H1 (cell line): ENCODE results near the gene ARHGEF16. TPM values are rescaled to one million over a fixed set of nuclear protein-coding genes. Genes with fewer than 3 reads are reported as not detected.

Source experiments
- CTCF ChIA-PET: fragments of 300-600 bp; sonication (Branson Sonifier 250); formaldehyde crosslinking; loops from one replicate; lab custom pipeline; 2021; ENCODE audit not compliant: partially characterized antibody; lab: Charles Lee
- POLR2A ChIA-PET: fragments of 300-600 bp; sonication (Branson Sonifier 250); formaldehyde crosslinking; loops from one replicate; lab custom pipeline; 2021; ENCODE audit warnings: inconsistent platforms; ENCODE audit not compliant: partially characterized antibody; lab: Charles Lee
- DNase-seq, 2 experiments: peaks; one replicate each; pipeline versions ENCODE4 v3.0.0 to v3.0.0-alpha.2; 2010 to 2022; ENCODE audit warnings: low spot score in 2 of 2, low read depth in 1 of 2, mixed read lengths in 1 of 2
- FAIRE-seq: peaks from 2 replicates; lab custom pipeline; 2011; peaks lifted over from hg19 to GRCh38; lab: Jason Lieb, UNC
- H2AFZ ChIP-seq: 2 replicates; pipeline ENCODE4 v1.8.1; 2012; ENCODE audit warnings: low read length, inconsistent platforms
- H2AK5ac ChIP-seq: 2 replicates; pipeline ENCODE4 v1.6.1; 2013; ENCODE audit warnings: low read depth, low read length
- H2BK120ac ChIP-seq: replicated peaks from 2 replicates; pipeline ENCODE3; 2013; ENCODE audit warnings: low read depth, low read length, inconsistent platforms
- H2BK12ac ChIP-seq: 2 replicates; pipeline ENCODE4 v1.6.1; 2013; ENCODE audit warnings: low read depth, low read length
- H2BK15ac ChIP-seq: 2 replicates; pipeline ENCODE4 v1.6.1; 2013; ENCODE audit warnings: low read length
- H2BK20ac ChIP-seq: 2 replicates; pipeline ENCODE4 v1.6.1; 2013; ENCODE audit warnings: low read length
- H2BK5ac ChIP-seq: 2 replicates; pipeline ENCODE4 v1.6.1; 2013; ENCODE audit warnings: low read depth, low read length
- H3K14ac ChIP-seq: 2 replicates; pipeline ENCODE4 v1.6.1; 2013; ENCODE audit warnings: inconsistent platforms; ENCODE audit not compliant: insufficient read length
- H3K18ac ChIP-seq: 2 replicates; pipeline ENCODE4 v1.6.1; 2013; ENCODE audit warnings: low read length; ENCODE audit errors: extremely low read depth
- H3K23ac ChIP-seq: 2 replicates; pipeline ENCODE4 v1.6.1; 2013; ENCODE audit warnings: inconsistent platforms; ENCODE audit not compliant: insufficient read length
- H3K23me2 ChIP-seq: 2 replicates; pipeline ENCODE4 v1.6.1; 2013; ENCODE audit warnings: low read depth, low read length
- H3K27ac ChIP-seq: 2 replicates; pipeline ENCODE4 v1.6.1; 2011; ENCODE audit warnings: low read depth, low read length, inconsistent platforms
- H3K27me3 ChIP-seq, 4 experiments: replicated peaks in 1 of 4; 1 replicate in 1 of 4; 2 replicates in 3 of 4; pipeline versions ENCODE4 v1.6.1 to v1.8.1; 2011 to 2013; ENCODE audit warnings: low read length in 3 of 4, mild to moderate bottlenecking in 3 of 4, inconsistent platforms in 2 of 4, mixed read lengths in 2 of 4, moderate library complexity in 1 of 4; ENCODE audit not compliant: control insufficient read depth in 3 of 4, insufficient read depth in 3 of 4; ENCODE audit errors: extremely low read depth in 1 of 4
- H3K36me3 ChIP-seq, 4 experiments: 2 replicates each; pipeline versions ENCODE4 v1.6.1 to v1.8.1; 2011 to 2013; ENCODE audit warnings: mild to moderate bottlenecking in 4 of 4, low read length in 3 of 4, moderate library complexity in 2 of 4, control low read depth in 1 of 4, inconsistent platforms in 1 of 4; ENCODE audit not compliant: insufficient read depth in 4 of 4, control insufficient read depth in 2 of 4
- H3K4ac ChIP-seq: replicated peaks from 2 replicates; pipeline ENCODE3; 2013; ENCODE audit warnings: low read length, low read depth, mixed read lengths, inconsistent platforms; ENCODE audit not compliant: insufficient read length
- H3K4me1 ChIP-seq, 4 experiments: replicated peaks in 1 of 4; 1 replicate in 1 of 4; 2 replicates in 3 of 4; pipeline versions ENCODE4 v1.6.1 to v1.8.1; 2011 to 2013; ENCODE audit warnings: low read length in 3 of 4, inconsistent platforms in 2 of 4, mixed read lengths in 1 of 4; ENCODE audit not compliant: insufficient read depth in 4 of 4, control insufficient read depth in 3 of 4
- H3K4me2 ChIP-seq, 2 experiments: 2 replicates each; pipeline versions ENCODE4 v1.6.1 to v1.8.1; 2011 to 2013; ENCODE audit warnings: low read depth in 2 of 2, low read length in 2 of 2, control low read depth in 1 of 2, inconsistent platforms in 1 of 2, mild to moderate bottlenecking in 1 of 2; ENCODE audit not compliant: insufficient read depth in 1 of 2
- H3K4me3 ChIP-seq, 4 experiments: fragments of 200-600, 300-600 bp in 1 of 4; sonication (generic), shearing (Covaris generic), sonication (Bioruptor Twin) in 1 of 4; 2 replicates each; pipeline versions ENCODE4 v1.5.1 to v1.8.1; 2011 to 2016; ENCODE audit warnings: low read length in 4 of 4, low read depth in 3 of 4, control low read depth in 2 of 4, inconsistent platforms in 2 of 4, mild to moderate bottlenecking in 2 of 4, mixed read lengths in 1 of 4, moderate library complexity in 1 of 4; ENCODE audit not compliant: insufficient read depth in 2 of 4; ENCODE audit errors: extremely low read depth in 1 of 4
- H3K56ac ChIP-seq: replicated peaks from 2 replicates; pipeline ENCODE3; 2013; ENCODE audit warnings: low read depth, mild to moderate bottlenecking, mixed read lengths, low read length, inconsistent platforms; ENCODE audit not compliant: insufficient read length
- H3K79me1 ChIP-seq: 2 replicates; pipeline ENCODE4 v1.6.1; 2013; ENCODE audit warnings: low read depth, low read length, control low read depth
- H3K79me2 ChIP-seq, 2 experiments: 2 replicates each; pipeline versions ENCODE4 v1.6.1 to v1.8.1; 2012 to 2013; ENCODE audit warnings: low read length in 2 of 2, mild to moderate bottlenecking in 2 of 2, inconsistent platforms in 1 of 2; ENCODE audit not compliant: insufficient read depth in 2 of 2, control insufficient read depth in 1 of 2
- H3K9ac ChIP-seq, 4 experiments: replicated peaks in 1 of 4; 1 replicate in 1 of 4; 2 replicates in 3 of 4; pipeline versions ENCODE4 v1.6.1 to v1.8.1; 2011 to 2013; ENCODE audit warnings: low read depth in 3 of 4, low read length in 3 of 4, control low read depth in 2 of 4, mild to moderate bottlenecking in 2 of 4, moderate library complexity in 2 of 4, inconsistent platforms in 1 of 4; ENCODE audit errors: extremely low read depth in 1 of 4
- H3K9me3 ChIP-seq, 2 experiments: 2 replicates each; pipeline versions ENCODE4 v1.6.1 to v1.8.1; 2012 to 2013; ENCODE audit warnings: mild to moderate bottlenecking in 2 of 2, moderate library complexity in 2 of 2, control low read depth in 1 of 2, inconsistent platforms in 1 of 2, low read depth in 1 of 2, low read length in 1 of 2, mixed read lengths in 1 of 2; ENCODE audit not compliant: insufficient read depth in 2 of 2
- H4K20me1 ChIP-seq, 2 experiments: replicated peaks in 1 of 2; 2 replicates each; pipeline versions ENCODE3 to v1.8.1; 2011 to 2013; ENCODE audit warnings: inconsistent platforms in 2 of 2, low read length in 2 of 2, mild to moderate bottlenecking in 1 of 2; ENCODE audit not compliant: insufficient read depth in 2 of 2, control insufficient read depth in 1 of 2
- H4K5ac ChIP-seq: 2 replicates; pipeline ENCODE4 v1.6.1; 2013; ENCODE audit warnings: low read length, low read depth, mixed read lengths, inconsistent platforms; ENCODE audit not compliant: insufficient read length
- H4K8ac ChIP-seq: 2 replicates; pipeline ENCODE4 v1.8.0; 2013; ENCODE audit warnings: mild to moderate bottlenecking, moderate library complexity, low read length, inconsistent platforms; ENCODE audit not compliant: insufficient read depth; ENCODE audit errors: extremely low read depth
- H4K91ac ChIP-seq: replicated peaks from 2 replicates; pipeline ENCODE3; 2013; ENCODE audit warnings: low read length, mixed read lengths, inconsistent platforms; ENCODE audit not compliant: insufficient read length
- POLR2A ChIP-seq, 2 experiments: IDR thresholded peaks; 1 replicate in 1 of 2; 2 replicates in 1 of 2; pipeline ENCODE4 v1.6.1; 2011; ENCODE audit warnings: low read depth in 2 of 2, low read length in 2 of 2, mild to moderate bottlenecking in 2 of 2; ENCODE audit errors: control extremely low read depth in 1 of 2
- SIN3A ChIP-seq, 2 experiments: IDR thresholded peaks in 1 of 2; conservative IDR thresholded peaks in 1 of 2; 2 replicates each; pipeline ENCODE4 v1.6.1; 2011 to 2012; ENCODE audit warnings: low read length in 2 of 2, improper control_type of control experiment in 1 of 2, low read depth in 1 of 2, mild to moderate bottlenecking in 1 of 2
- SP4 ChIP-seq: IDR thresholded peaks from 2 replicates; pipeline ENCODE4 v1.6.1; 2012; ENCODE audit warnings: low read length, inconsistent platforms
- TBP ChIP-seq: IDR thresholded peaks from 2 replicates; pipeline ENCODE4 v1.6.1; 2011; ENCODE audit warnings: low read depth, low read length, improper control_type of control experiment
- WGBS, 2 experiments: shearing (Covaris generic) in 1 of 2; methylation state at CpG; one replicate each; pipeline versions ENCODE4 v1.1.6 to v1.1.7; 2013 to 2015; ENCODE audit warnings: low lambda C conversion rate in 2 of 2, mixed read lengths in 2 of 2, inconsistent platforms in 1 of 2, low coverage in 1 of 2, missing lambda C conversion rate in 1 of 2; ENCODE audit not compliant: insufficient replicate concordance in 2 of 2, insufficient coverage in 1 of 2, insufficient read length in 1 of 2; ENCODE audit errors: extremely low coverage in 1 of 2, missing lambda C conversion rate in 1 of 2; 5-methylcytosine and 5-hydroxymethylcytosine counted together
- polyA plus RNA-seq, 7 experiments: library from polyadenylated mRNA; depleted of rRNA in 3 of 7; stranded (reverse) in 5 of 7; unstranded in 2 of 7; fragments of >200 nt in 5 of 7; fragments of 200-250 nt in 2 of 7; gene quantifications; 1 replicate in 5 of 7; 2 replicates in 1 of 7; 4 replicates in 1 of 7; pipeline versions ENCODE4 v1.2.1 to v1.2.3, GENCODE V29; 2011 to 2013; ENCODE audit warnings: missing spikeins in 2 of 7, mixed read lengths in 2 of 7
- total RNA-seq: library from RNA; stranded (reverse); fragmentation: NEBNext Ultra II Directional; extraction: Animal tissue kit (Norgen Biotek cat#: 25700); gene quantifications from 2 replicates; pipeline ENCODE4 v1.2.1, GENCODE V29; 2021

Gene ARHGEF16
- total and polyA plus RNA-seq, 2 of the 8 experiments (the other 6 are each of a cell fraction or from before 2014, with no cell fraction given), result 18.3 to 20.7 TPM

- H3K23ac ChIP-seq, result no peak overlapping the region
- no peak overlapping the region for H3K27ac ChIP-seq
- no peaks in the 10 kb centered on the region for H3K79me1 ChIP-seq
- no peaks in the 10 kb centered on the region for H3K36me3 ChIP-seq
- no peak overlapping the region for H4K5ac ChIP-seq
- ChIA-PET POLR2A (interaction anchor here (1.3 kb wide), 1 partner anchor 16 kb away, joined by 3 read pairs; no protein-coding TSS in a partner anchor), CTCF (interaction anchor here (0.6 to 5.8 kb wide), 15 partner anchors 9 to 985 kb away, joined by 3 to 50 read pairs (median 4); no protein-coding TSS in a partner anchor)
- DNase-seq (no peak), FAIRE-seq (no peak)
- H3K18ac ChIP-seq, result no peak overlapping the region
- H3K79me2 ChIP-seq, result no peaks in the 10 kb centered on the region
- no peak overlapping the region for H2BK20ac ChIP-seq
- no peak overlapping the region for H3K14ac ChIP-seq
- H2AK5ac ChIP-seq, result no peak overlapping the region
- H3K56ac ChIP-seq, result no peak overlapping the region
- TF ChIP-seq SIN3A (conservative IDR thresholded peaks at IDR 0.05 in 1 of 2, IDR thresholded peaks at IDR 0.05 in 1 of 2; ENCODE audit: low read depth in 1 of 2, low read length in 2 of 2) (no peak), TBP (no peak), POLR2A (IDR thresholded peaks at IDR 0.05; ENCODE audit: control extremely low read depth in 1 of 2, low read depth in 2 of 2, low read length in 2 of 2) (no peak), SP4 (no peak)
- H3K23me2 ChIP-seq, result no peaks in the 10 kb centered on the region
- no peak overlapping the region for H2BK120ac ChIP-seq
- H2BK15ac ChIP-seq, result no peak overlapping the region
- no peak overlapping the region for H3K9ac ChIP-seq
- peaks cover 12 to 20% of the 10 kb centered on the region in 2 experiments for H3K9me3 ChIP-seq
- no peak overlapping the region for H3K4me2 ChIP-seq
- no peak overlapping the region for H2AFZ ChIP-seq
- no peak overlapping the region for H3K4me3 ChIP-seq
- H2BK5ac ChIP-seq, result no peak overlapping the region
- H3K4me1 ChIP-seq, result no peaks in the 10 kb centered on the region; a peak in 1 of 7 replicates
- WGBS, 2 experiments, result 98% methylated on average over 7 of the region's 8 CpGs; no CpG with 5 or more reads in 1 of the 2 experiments
- no peak overlapping the region for H4K8ac ChIP-seq
- H3K27me3 ChIP-seq, result no peaks in the 10 kb centered on the region
- no peak overlapping the region for H3K4ac ChIP-seq
- no peak overlapping the region for H2BK12ac ChIP-seq
- no peak overlapping the region for H4K91ac ChIP-seq
- H4K20me1 ChIP-seq, result no peaks in the 10 kb centered on the region
These were observed 35.9 kb upstream of the ARHGEF16 start for GRCh38 chr1:3418600-3418999.
